Memory B cell (primary cell): Measurements from ENCODE around the gene SAFB.
A peak's percentile ranks its signal among the peaks of the same experiment; 100 is the strongest.
"Not testable (repeated sequence)": the region's sequence is repeated elsewhere in the genome, so short reads cannot be mapped to it uniquely, and the experiment has no call there.

Source experiments
- ATAC-seq: fragments of 150-1000 bp; cut with Tn5 transposase; 2 replicates; pipeline ENCODE4 v1.10.0; 2021; ENCODE audit warnings: low read depth, mild to moderate bottlenecking, moderate library complexity
- DNase-seq, 2 donors: peaks; one replicate each; pipeline ENCODE4 v3.0.0; 2022; ENCODE audit warnings: low spot score in 2 of 2
- H3K27ac Mint-ChIP-seq: one replicate; pipeline ENCODE4 v1.8.0; 2022; ENCODE audit warnings: mild to moderate bottlenecking, moderate library complexity, mixed read lengths
- H3K27me3 Mint-ChIP-seq: one replicate; pipeline ENCODE4 v1.8.0; 2022; ENCODE audit warnings: mixed read lengths
- H3K36me3 Mint-ChIP-seq: one replicate; pipeline ENCODE4 v1.8.0; 2022; ENCODE audit warnings: mild to moderate bottlenecking, mixed read lengths
- H3K4me1 Mint-ChIP-seq: one replicate; pipeline ENCODE4 v1.8.0; 2022; ENCODE audit warnings: mixed read lengths
- H3K4me3 Mint-ChIP-seq: one replicate; pipeline ENCODE4 v1.8.0; 2022; ENCODE audit warnings: mild to moderate bottlenecking, moderate library complexity, mixed read lengths
- H3K9me3 Mint-ChIP-seq: one replicate; pipeline ENCODE4 v1.8.0; 2022; ENCODE audit warnings: mixed read lengths

Gene SAFB

GRCh38 chr19:5683177-5683886 is 60.4 kb downstream of the SAFB start:
- Mint-ChIP-seq H3K27ac (no peak overlapping the region), H3K9me3 (peaks cover 3% of the 10 kb centered on the region), H3K36me3 (no peaks in the 10 kb centered on the region), H3K27me3 (no peaks in the 10 kb centered on the region), H3K4me1 (peaks cover 28% of the 10 kb centered on the region), H3K4me3 (no peak overlapping the region)
- no peak for ATAC-seq
- no peak for DNase-seq

GRCh38 chr19:5684694-5685430 is 62.0 kb downstream of the SAFB start:
- peaks cover 3% of the 10 kb centered on the region for H3K9me3 Mint-ChIP-seq
- DNase-seq (no peak), ATAC-seq (no peak)
- no peak overlapping the region for H3K27ac Mint-ChIP-seq
- no peaks in the 10 kb centered on the region for H3K36me3 Mint-ChIP-seq
- peaks cover 23% of the 10 kb centered on the region for H3K4me1 Mint-ChIP-seq
- no peak overlapping the region for H3K4me3 Mint-ChIP-seq
- no peaks in the 10 kb centered on the region for H3K27me3 Mint-ChIP-seq

- H3K4me1 Mint-ChIP-seq: peaks cover 30% of the 10 kb centered on the region
- peak overlapping the region; percentile 84 for H3K4me3 Mint-ChIP-seq
- no peak for ATAC-seq
- H3K27me3 Mint-ChIP-seq: no peaks in the 10 kb centered on the region
- peak overlapping the region; percentile 83 for H3K27ac Mint-ChIP-seq
- no peak for DNase-seq
- H3K9me3 Mint-ChIP-seq: peaks cover 3% of the 10 kb centered on the region
- peaks cover 4% of the 10 kb centered on the region for H3K36me3 Mint-ChIP-seq
Observed at GRCh38 chr19:5686326-5686646, 63.4 kb downstream of the SAFB start.

- peak; percentile 95 to 99 for DNase-seq
- H3K4me3 Mint-ChIP-seq: peak overlapping the region; percentile 84
- no peaks in the 10 kb centered on the region for H3K9me3 Mint-ChIP-seq
- ATAC-seq: peak; percentile 71
- peak overlapping the region; percentile 83 for H3K27ac Mint-ChIP-seq
- H3K4me1 Mint-ChIP-seq: peaks cover 25% of the 10 kb centered on the region
- no peaks in the 10 kb centered on the region for H3K27me3 Mint-ChIP-seq
- H3K36me3 Mint-ChIP-seq: peaks cover 4% of the 10 kb centered on the region
Observed at GRCh38 chr19:5686647-5687359, 63.9 kb downstream of the SAFB start.

GRCh38 chr19:5687360-5688198 is 64.7 kb downstream of the SAFB start:
- no peak for ATAC-seq

GRCh38 chr19:5688262-5688881 is 65.5 kb downstream of the SAFB start:
- not testable (repeated sequence) for DNase-seq, H3K27ac Mint-ChIP-seq, H3K36me3 Mint-ChIP-seq, H3K9me3 Mint-ChIP-seq, H3K27me3 Mint-ChIP-seq, ATAC-seq
- H3K4me1 Mint-ChIP-seq: peaks cover 30% of the 10 kb centered on the region
- peak overlapping the region; percentile 75 for H3K4me3 Mint-ChIP-seq

More at GRCh38 chr19:5687360-5688198, 64.7 kb downstream of the SAFB start:
- no peaks in the 10 kb centered on the region for H3K9me3 Mint-ChIP-seq
- no peaks in the 10 kb centered on the region for H3K27me3 Mint-ChIP-seq
- H3K27ac Mint-ChIP-seq: peak overlapping the region; percentile 83
- DNase-seq: no peak
- H3K4me3 Mint-ChIP-seq: peak overlapping the region; percentile 84
- peaks cover 23% of the 10 kb centered on the region for H3K4me1 Mint-ChIP-seq
- H3K36me3 Mint-ChIP-seq: peaks cover 4% of the 10 kb centered on the region

- H3K4me3 Mint-ChIP-seq: peak within 1 kb of the TSS; percentile 94
- DNase-seq: peak; percentile 100
- peak within 1 kb of the TSS; percentile 99 for H3K27ac Mint-ChIP-seq
- ATAC-seq: peak; percentile 53
- peaks cover 30% of the 10 kb centered on the region for H3K4me1 Mint-ChIP-seq
- peaks cover 17% of the 10 kb centered on the region for H3K36me3 Mint-ChIP-seq
- H3K9me3 Mint-ChIP-seq: no peaks in the 10 kb centered on the region
- no peaks in the 10 kb centered on the region for H3K27me3 Mint-ChIP-seq
Observed at GRCh38 chr19:5690125-5690954, 67.5 kb downstream of the SAFB start, which contains the start of gene RPL36. Gene RPL36, plus strand, starts transcription at chr19:5690295. Its CDS starts 213 bp downstream, at chr19:5690508.

- DNase-seq (peak; percentile 37 to 54), ATAC-seq (no peak)
- Mint-ChIP-seq H3K36me3 (peaks cover 17% of the 10 kb centered on the region), H3K27me3 (no peaks in the 10 kb centered on the region), H3K9me3 (no peaks in the 10 kb centered on the region), H3K4me3 (peak overlapping the region; percentile 94), H3K4me1 (peaks cover 30% of the 10 kb centered on the region), H3K27ac (peak overlapping the region; percentile 99)
Observed at GRCh38 chr19:5690955-5691821, 68.3 kb downstream of the SAFB start.

- peak; percentile 29 to 46 for DNase-seq
- peak overlapping the region; percentile 51 for H3K4me3 Mint-ChIP-seq
- peak overlapping the region; percentile 47 for H3K27ac Mint-ChIP-seq
- no peaks in the 10 kb centered on the region for H3K27me3 Mint-ChIP-seq
- no peak for ATAC-seq
- H3K9me3 Mint-ChIP-seq: no peaks in the 10 kb centered on the region
- peaks cover 27% of the 10 kb centered on the region for H3K4me1 Mint-ChIP-seq
- peaks cover 18% of the 10 kb centered on the region for H3K36me3 Mint-ChIP-seq
Observed at GRCh38 chr19:5691822-5692722, 69.2 kb downstream of the SAFB start.

- DNase-seq (no peak), ATAC-seq (no peak)
- H3K9me3 Mint-ChIP-seq: no peaks in the 10 kb centered on the region
- peaks cover 20% of the 10 kb centered on the region for H3K36me3 Mint-ChIP-seq
- H3K4me3 Mint-ChIP-seq: no peak overlapping the region
- H3K27ac Mint-ChIP-seq: peak overlapping the region; percentile 47
- H3K4me1 Mint-ChIP-seq: peaks cover 29% of the 10 kb centered on the region
- no peaks in the 10 kb centered on the region for H3K27me3 Mint-ChIP-seq
Observed at GRCh38 chr19:5692723-5693194, 69.9 kb downstream of the SAFB start.
